HepG2 (cell line): Measurements from ENCODE around the gene HNRNPA1. TPM values are rescaled to one million over a fixed set of nuclear protein-coding genes. Genes with fewer than 3 reads are reported as not detected.

Source experiments
- ATAC-seq: fragments of 200-7000 bp; cut with Tn5 transposase; 3 replicates; pipeline ENCODE4 v1.9.1; 2020; ENCODE audit warnings: mild to moderate bottlenecking, moderate library complexity
- BruUV-seq: library from RNA; stranded (reverse); fragments of 400-500 nt; replicated peaks from 2 replicates; lab custom pipeline; 2021; lab: Mats Ljungman, UMichigan
- CTCF ChIA-PET: fragments of 300-600 bp; formaldehyde crosslinking; extraction: SDS; loops from one replicate; lab custom pipeline; 2021; ENCODE audit warnings: low total read pairs, inconsistent platforms, low intra/inter-chr PET ratio; lab: Yijun Ruan, JAX
- POLR2A ChIA-PET: fragments of 350-600 bp; sonication (Branson Sonifier 250); formaldehyde crosslinking; loops from one replicate; lab custom pipeline; 2020; ENCODE audit warnings: antibody characterized with exemption, inconsistent platforms; lab: Yijun Ruan, JAX
- DNase-seq: peaks from one replicate; pipeline ENCODE4 v3.0.0-alpha.2; 2015; ENCODE audit warnings: low spot score
- FAIRE-seq: peaks from 3 replicates; lab custom pipeline; 2011; peaks lifted over from hg19 to GRCh38; lab: Jason Lieb, UNC
- H2AFZ ChIP-seq: one replicate; pipeline ENCODE4 v1.6.1; 2011; ENCODE audit warnings: low read length, inconsistent platforms
- H3K27ac ChIP-seq: fragments of 300-600 bp; 3 replicates; pipeline ENCODE4 v1.8.0; 2011; ENCODE audit warnings: mixed run types, mild to moderate bottlenecking, mixed read lengths, low read length, inconsistent platforms; ENCODE audit not compliant: insufficient read depth; ENCODE audit errors: extremely low read length
- H3K27me3 ChIP-seq, 2 experiments: fragments of 200-600 bp in 1 of 2; 2 replicates in 1 of 2; 3 replicates in 1 of 2; pipeline versions ENCODE4 v1.6.0 to v1.8.0; 2011; ENCODE audit warnings: low read length in 2 of 2, mild to moderate bottlenecking in 2 of 2, moderate library complexity in 2 of 2, inconsistent platforms in 1 of 2; ENCODE audit not compliant: insufficient read depth in 2 of 2, control insufficient read depth in 1 of 2
- H3K36me3 ChIP-seq, 2 experiments: fragments of 200-600 bp in 1 of 2; replicated peaks in 1 of 2; 2 replicates in 1 of 2; 3 replicates in 1 of 2; pipeline versions ENCODE4 v1.5.1 to v1.8.0; 2011; ENCODE audit warnings: low read length in 2 of 2, inconsistent platforms in 1 of 2; ENCODE audit not compliant: insufficient read depth in 2 of 2, control insufficient read depth in 1 of 2
- H3K4me1 ChIP-seq: 2 replicates; pipeline ENCODE4 v1.5.1; 2012; ENCODE audit warnings: low read length, inconsistent platforms; ENCODE audit not compliant: insufficient read depth
- H3K4me2 ChIP-seq: 2 replicates; pipeline ENCODE4 v1.6.0; 2011; ENCODE audit warnings: low read depth, low read length, inconsistent platforms
- H3K4me3 ChIP-seq, 3 experiments: fragments of 200-600 bp in 1 of 3; sonication (generic), shearing (Covaris generic) in 1 of 3; replicated peaks in 1 of 3; 2 replicates each; pipeline ENCODE4 v1.5.1; 2011 to 2016; ENCODE audit warnings: low read length in 3 of 3, inconsistent platforms in 2 of 3, low read depth in 2 of 3, mild to moderate bottlenecking in 2 of 3, control low read depth in 1 of 3, mixed read lengths in 1 of 3; ENCODE audit not compliant: insufficient read depth in 1 of 3
- H3K79me2 ChIP-seq: one replicate; pipeline ENCODE4 v1.6.1; 2011; ENCODE audit warnings: low read length, inconsistent platforms; ENCODE audit not compliant: insufficient read depth
- H3K9ac ChIP-seq: 2 replicates; pipeline ENCODE4 v1.6.0; 2011; ENCODE audit warnings: mild to moderate bottlenecking, low read depth, low read length, inconsistent platforms; ENCODE audit not compliant: insufficient read depth
- H3K9me3 ChIP-seq: 2 replicates; pipeline ENCODE4 v1.5.1; 2012; ENCODE audit warnings: mild to moderate bottlenecking, low read length
- H4K20me1 ChIP-seq: 2 replicates; pipeline ENCODE4 v1.6.0; 2011; ENCODE audit warnings: inconsistent platforms, mild to moderate bottlenecking, low read length, moderate library complexity; ENCODE audit not compliant: insufficient read depth
- CREM ChIP-seq, 2 experiments: sonication (generic) in 1 of 2; formaldehyde crosslinking in 1 of 2; IDR thresholded peaks; 2 replicates each; pipeline versions ENCODE4 v1.4.0 to v1.6.1; 2016 to 2020; ENCODE audit warnings: antibody characterized with exemption in 1 of 2, mild to moderate bottlenecking in 1 of 2, missing genetic modification reagents in 1 of 2
- EP300 ChIP-seq, 3 experiments: sonication (generic) in 1 of 3; formaldehyde crosslinking in 1 of 3; IDR thresholded peaks; 2 replicates each; pipeline versions ENCODE4 v1.5.1 to v1.6.1; 2011 to 2020; ENCODE audit warnings: low read depth in 2 of 3, low read length in 2 of 3, borderline replicate concordance in 1 of 3, improper control_type of control experiment in 1 of 3, mild to moderate bottlenecking in 1 of 3, missing genetic modification reagents in 1 of 3, moderate library complexity in 1 of 3
- ESRRA ChIP-seq: sonication (generic); formaldehyde crosslinking; IDR thresholded peaks from 2 replicates; pipeline ENCODE4 v1.5.1; 2020; ENCODE audit warnings: mild to moderate bottlenecking, low read depth, missing genetic modification reagents
- MLX ChIP-seq: IDR thresholded peaks from 2 replicates; pipeline ENCODE4 v1.6.1; 2016
- SCMH1 ChIP-seq: sonication (generic); formaldehyde crosslinking; IDR thresholded peaks from 2 replicates; pipeline ENCODE4 v1.9.0; 2021; ENCODE audit warnings: missing genetic modification reagents, mild to moderate bottlenecking, borderline replicate concordance
- ZNF558 ChIP-seq: sonication (generic); formaldehyde crosslinking; IDR thresholded peaks from 2 replicates; pipeline ENCODE4 v1.9.0; 2022; ENCODE audit warnings: mild to moderate bottlenecking, missing genetic modification reagents, borderline replicate concordance
- WGBS: methylation state at CpG from one replicate; pipeline ENCODE4 v1.1.6; 2017; ENCODE audit warnings: low lambda C conversion rate; 5-methylcytosine and 5-hydroxymethylcytosine counted together
- in situ Hi-C: cut with HindIII; loops from 2 replicates; pipeline ENCODE4 v1.10.0; 2017; ENCODE audit warnings: low pct_unique_long_range_greater_than_20kb; ENCODE audit not compliant: extremely low pct_ligation_motif_present
- intact Hi-C: fragments of 100-400 bp; cut with micrococcal nuclease; formaldehyde crosslinking; loops from one replicate; pipeline ENCODE4 v1.10.0; 2022; ENCODE audit not compliant: unreplicated experiment
- polyA plus RNA-seq, 8 experiments: library from polyadenylated mRNA; depleted of rRNA in 3 of 8; stranded (reverse) in 7 of 8; unstranded in 1 of 8; fragments of >200 nt; fragmentation: Illumina TruSeq in 4 of 8; extraction: Trizol in 4 of 8; gene quantifications; 2 replicates each; pipeline versions ENCODE4 v1.2.1 to v1.2.3, GENCODE V29; 2011 to 2016; ENCODE audit warnings: low read depth in 4 of 8, missing spikeins in 1 of 8, mixed read lengths in 1 of 8; ENCODE audit not compliant: insufficient read depth in 1 of 8
- total RNA-seq, 5 experiments: library from RNA; depleted of rRNA; stranded (reverse); fragments of >200 nt; fragmentation: Illumina TruSeq; extraction: Trizol; gene quantifications; 2 replicates each; pipeline ENCODE4 v1.2.3, GENCODE V29; 2016; ENCODE audit warnings: low read depth in 1 of 5

The HNRNPA1 gene
- total and polyA plus RNA-seq, 2 of the 13 experiments (the other 11 are each of a cell fraction or from before 2014, with no cell fraction given) = 535 to 1,820 TPM

GRCh38 chr12:54328595-54329337 is 48.2 kb downstream of the HNRNPA1 start (continued):
- TF ChIP-seq ESRRA (CRISPR knock-in tag) = 0 out of 2 replicates have a peak, but pooled peaks have one; percentile 7
- peak; percentile 57 for TF ChIP-seq CREM (IDR thresholded peaks at IDR 0.05)
- TF ChIP-seq CREM (CRISPR knock-in tag; IDR thresholded peaks at IDR 0.05) = no peak
- 0 out of 2 replicates have a peak, but pooled peaks have one; percentile 0 for TF ChIP-seq MLX (CRISPR knock-in tag)
- no peak for TF ChIP-seq ZNF558 (CRISPR knock-in tag)

GRCh38 chr12:54329759-54330158 is 49.2 kb downstream of the HNRNPA1 start:
- H3K4me3 ChIP-seq = no peak overlapping the region
- no peaks in the 10 kb centered on the region for H3K9me3 ChIP-seq
- H3K27ac ChIP-seq = peak overlapping the region; percentile 92
- BruUV-seq = no TSS peak
- H3K4me2 ChIP-seq = peak overlapping the region; percentile 67; the same call in 1 of the 2 replicates
- DNase-seq (peak; percentile 20), ATAC-seq (no peak), FAIRE-seq (no peak)
- ChIA-PET POLR2A (interaction anchor here (1.5 to 3.5 kb wide), 3 partner anchors 23 to 49 kb away, joined by 4 to 41 read pairs (median 11); partner anchors contain the start of genes CBX5 and HNRNPA1), CTCF (no interaction called here)
- H3K79me2 ChIP-seq = peaks cover 39% of the 10 kb centered on the region
- intact Hi-C loops (loop anchor here (2.0 kb wide), 1 partner anchor 23 kb away; no protein-coding TSS in a partner anchor), in situ Hi-C loops (loop anchor here (5.0 kb wide), 1 partner anchor 47 kb away; the partner anchor contains the start of genes CBX5 and HNRNPA1)
- peak overlapping the region; percentile 69; the same call in 1 of the 2 replicates for H3K9ac ChIP-seq
- 79% methylated on average over 4 of the region's 5 CpGs for WGBS
- no peak overlapping the region for H2AFZ ChIP-seq
- TF ChIP-seq SCMH1 = no peak
- TF ChIP-seq EP300 (IDR thresholded peaks at IDR 0.05; ENCODE audit: low read depth in 2 of 2, low read length in 2 of 2) = peak in 1 of 2 experiments; percentile 31; a peak in 1 of 4 replicates
- no peak for TF ChIP-seq EP300 (CRISPR knock-in tag; IDR thresholded peaks at IDR 0.05; ENCODE audit: borderline replicate concordance)
- peaks cover 65% of the 10 kb centered on the region for H3K4me1 ChIP-seq
- peaks cover 0 to 1% of the 10 kb centered on the region in 2 experiments; a peak in 2 of 5 replicates for H3K36me3 ChIP-seq
- H3K27me3 ChIP-seq = no peaks in the 10 kb centered on the region; a peak in 1 of 5 replicates
- H4K20me1 ChIP-seq = no peaks in the 10 kb centered on the region
